Uterus (tissue), 2 donors: Measurements from ENCODE around the gene TMSB4X.

Experiments
- CTCF ChIP-seq, 4 experiments: fragments of 200-600 bp in 2 of 4; fragments of 450-650 bp in 2 of 4; sonication (generic) in 2 of 4; IDR thresholded peaks; one replicate each; pipeline ENCODE4 v1.5.1; 2016 to 2019; ENCODE audit warnings: antibody characterized with exemption in 4 of 4, mild to moderate bottlenecking in 2 of 4, moderate library complexity in 1 of 4
- POLR2A ChIP-seq, 2 donors: fragments of 450-650 bp; IDR thresholded peaks; one replicate each; pipeline ENCODE4 v1.6.1; 2016; ENCODE audit warnings: antibody characterized with exemption in 2 of 2, mild to moderate bottlenecking in 1 of 2, moderate library complexity in 1 of 2

DNA sequence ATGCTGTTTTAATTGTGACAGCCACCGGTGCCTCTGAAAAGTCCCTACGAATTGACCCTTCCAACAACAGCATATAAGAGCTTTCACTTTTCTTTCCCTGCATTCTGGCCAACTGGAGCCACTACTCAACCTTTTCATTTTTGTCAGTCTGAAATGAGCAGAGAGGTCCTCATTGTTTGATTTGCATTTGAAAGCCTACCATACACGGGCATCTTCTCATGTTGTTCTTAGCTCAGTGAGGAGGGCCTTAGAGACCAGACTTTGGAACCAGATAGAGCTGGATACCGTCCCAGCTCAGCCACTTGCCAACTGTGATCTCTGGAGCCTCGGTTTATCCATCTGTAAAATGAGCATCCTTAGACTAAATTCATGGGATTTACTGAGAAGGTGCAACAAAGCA is 16.9 kb upstream of the TMSB4X start:
- no peak for TF ChIP-seq CTCF (IDR thresholded peaks at IDR 0.05)
- TF ChIP-seq POLR2A (IDR thresholded peaks at IDR 0.05) = no peak
